OCI-LY1 (cell line): ENCODE measurements around the gene SHKBP1.

Experiments
- H2AFZ ChIP-seq: fragments of 200-600 bp; sonication (generic), shearing (Covaris generic); 2 replicates; pipeline ENCODE4 v1.6.0; 2014; ENCODE audit warnings: antibody characterized with exemption, mild to moderate bottlenecking, low read length
- H3F3A ChIP-seq: fragments of 200-600 bp; sonication (generic), shearing (Covaris generic); 2 replicates; pipeline ENCODE4 v1.6.0; 2014; ENCODE audit warnings: mild to moderate bottlenecking, antibody characterized with exemption, low read length, moderate library complexity; ENCODE audit not compliant: insufficient read depth
- H3K27ac ChIP-seq: fragments of 200-600 bp; sonication (generic); 2 replicates; pipeline ENCODE4 v1.5.1; 2014; ENCODE audit warnings: low read length, mixed run types, mild to moderate bottlenecking, low read depth; ENCODE audit not compliant: poor library complexity, severe bottlenecking
- H3K27me3 ChIP-seq: fragments of 200-600 bp; sonication (generic); 2 replicates; pipeline ENCODE4 v1.6.0; 2014; ENCODE audit warnings: antibody characterized with exemption, mild to moderate bottlenecking, low read length, moderate library complexity; ENCODE audit not compliant: insufficient read depth
- H3K36me3 ChIP-seq: fragments of 200-600 bp; sonication (generic); 2 replicates; pipeline ENCODE4 v1.6.1; 2014; ENCODE audit warnings: mild to moderate bottlenecking, antibody characterized with exemption, low read length, moderate library complexity, mixed read lengths; ENCODE audit not compliant: insufficient read depth
- H3K4me1 ChIP-seq: fragments of 200-600 bp; sonication (generic); 2 replicates; pipeline ENCODE4 v1.5.1; 2014; ENCODE audit warnings: mild to moderate bottlenecking, low read length, moderate library complexity; ENCODE audit not compliant: insufficient read depth, severe bottlenecking
- H3K4me2 ChIP-seq: fragments of 200-600 bp; sonication (generic), shearing (Covaris generic); 2 replicates; pipeline ENCODE4 v1.6.1; 2014; ENCODE audit warnings: low read length
- H3K4me3 ChIP-seq: fragments of 200-600 bp; sonication (generic); 2 replicates; pipeline ENCODE4 v1.5.1; 2014; ENCODE audit warnings: low read length, low read depth, mild to moderate bottlenecking, mixed read lengths; ENCODE audit not compliant: poor library complexity, severe bottlenecking
- H3K79me2 ChIP-seq: fragments of 200-600 bp; shearing (Covaris generic); 2 replicates; pipeline ENCODE4 v1.6.1; 2016; ENCODE audit warnings: mixed run types, low read length, mixed read lengths; ENCODE audit not compliant: insufficient read depth
- H3K9ac ChIP-seq: fragments of 200-600 bp; sonication (generic), shearing (Covaris generic); 2 replicates; pipeline ENCODE4 v1.6.1; 2014; ENCODE audit warnings: mild to moderate bottlenecking, low read length, mixed read lengths
- H3K9me2 ChIP-seq: fragments of 200-600 bp; sonication (generic), shearing (Covaris generic); 2 replicates; pipeline ENCODE4 v1.6.1; 2014; ENCODE audit warnings: low read depth, mild to moderate bottlenecking, low read length, mixed read lengths
- H3K9me3 ChIP-seq: fragments of 200-600 bp; shearing (Covaris generic); 2 replicates; pipeline ENCODE4 v1.6.1; 2014; ENCODE audit warnings: low read length, mixed read lengths
- H4K20me1 ChIP-seq: fragments of 200-600 bp; sonication (generic), shearing (Covaris generic); 2 replicates; pipeline ENCODE4 v1.6.0; 2016; ENCODE audit warnings: mild to moderate bottlenecking, low read length; ENCODE audit not compliant: insufficient read depth
- CTCF ChIP-seq: fragments of 200-600 bp; sonication (generic), shearing (Covaris generic); IDR thresholded peaks from 2 replicates; pipeline ENCODE4 v1.5.1; 2017; ENCODE audit warnings: mild to moderate bottlenecking, antibody characterized with exemption, low read length, moderate library complexity, mixed read lengths
- EZH2 ChIP-seq: fragments of 200-600 bp; sonication (generic), shearing (Covaris generic); IDR thresholded peaks from 2 replicates; pipeline ENCODE4 v1.8.0; 2017; ENCODE audit warnings: borderline replicate concordance, mixed run types, mild to moderate bottlenecking, antibody characterized with exemption, low read length, moderate library complexity, mixed read lengths

Gene SHKBP1

DNA sequence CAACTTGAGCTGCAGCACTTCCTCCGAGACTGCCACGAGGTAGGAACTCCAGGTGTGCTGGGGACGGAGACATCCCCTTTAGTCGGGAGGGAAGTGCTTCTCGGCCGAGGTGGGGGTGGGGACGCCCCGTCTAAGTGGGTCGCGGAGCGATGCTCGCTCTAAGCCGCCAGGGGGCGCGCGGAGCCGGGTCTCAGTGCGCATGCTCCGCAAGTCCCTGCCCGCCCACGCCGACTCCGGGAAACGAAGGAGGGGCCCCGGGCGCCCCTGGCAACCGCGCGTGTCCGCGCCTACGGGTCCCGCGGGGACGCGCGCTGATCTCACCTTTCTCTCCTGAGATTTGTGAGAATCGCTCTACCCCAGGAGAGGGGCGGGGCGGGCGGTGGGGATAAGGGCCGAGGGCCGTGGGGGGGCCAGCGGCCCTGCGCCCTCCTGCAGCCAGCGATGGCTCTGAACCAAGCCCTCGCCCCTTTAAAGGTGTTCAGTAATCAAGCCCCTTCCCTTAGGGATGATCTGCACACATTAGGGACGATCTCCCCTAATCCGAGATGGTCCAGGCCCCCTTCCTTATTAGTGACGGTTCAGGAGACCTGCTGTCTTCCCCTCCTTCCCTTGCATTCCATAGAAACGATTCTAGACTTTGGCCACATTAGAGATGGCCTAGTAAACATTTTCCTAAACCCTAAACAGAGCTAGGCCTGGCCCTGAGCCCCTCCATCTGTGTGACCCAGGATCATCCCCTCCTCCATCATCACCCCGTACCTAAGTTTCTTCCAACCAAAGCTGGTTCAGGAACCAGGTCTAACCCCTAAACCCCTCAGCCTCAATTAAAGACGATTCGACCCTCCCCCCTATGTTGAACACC, 47.3 kb upstream of the SHKBP1 start:
- TF ChIP-seq EZH2 (no peak), CTCF (peak; percentile 90)
- Histone ChIP-seq H3K36me3 (no peaks in the 10 kb centered on the region), H2AFZ (no peak overlapping the region), H4K20me1 (no peaks in the 10 kb centered on the region), H3K79me2 (no peaks in the 10 kb centered on the region), H3K9me3 (no peaks in the 10 kb centered on the region), H3K9ac (no peak overlapping the region), H3K27ac (no peak overlapping the region), H3K4me3 (peak overlapping the region; percentile 40), H3F3A (no peaks in the 10 kb centered on the region), H3K4me1 (peaks cover 10% of the 10 kb centered on the region), H3K27me3 (no peaks in the 10 kb centered on the region; the same call in 1 of the 2 replicates), H3K4me2 (peak overlapping the region; percentile 51), H3K9me2 (no peaks in the 10 kb centered on the region)

- Histone ChIP-seq H3K4me3 (peak overlapping the region; percentile 40), H3K4me2 (peak overlapping the region; percentile 51), H2AFZ (no peak overlapping the region), H3K9me3 (no peaks in the 10 kb centered on the region), H3K79me2 (no peaks in the 10 kb centered on the region), H3K36me3 (no peaks in the 10 kb centered on the region), H3K4me1 (peaks cover 10% of the 10 kb centered on the region), H4K20me1 (no peaks in the 10 kb centered on the region), H3K9me2 (no peaks in the 10 kb centered on the region), H3K27ac (no peak overlapping the region), H3F3A (no peaks in the 10 kb centered on the region), H3K27me3 (no peaks in the 10 kb centered on the region; the same call in 1 of the 2 replicates), H3K9ac (no peak overlapping the region)
- TF ChIP-seq CTCF (peak; percentile 45), EZH2 (no peak)
Observed at GRCh38 chr19:40530091-40530901, 46.4 kb upstream of the SHKBP1 start.

DNA sequence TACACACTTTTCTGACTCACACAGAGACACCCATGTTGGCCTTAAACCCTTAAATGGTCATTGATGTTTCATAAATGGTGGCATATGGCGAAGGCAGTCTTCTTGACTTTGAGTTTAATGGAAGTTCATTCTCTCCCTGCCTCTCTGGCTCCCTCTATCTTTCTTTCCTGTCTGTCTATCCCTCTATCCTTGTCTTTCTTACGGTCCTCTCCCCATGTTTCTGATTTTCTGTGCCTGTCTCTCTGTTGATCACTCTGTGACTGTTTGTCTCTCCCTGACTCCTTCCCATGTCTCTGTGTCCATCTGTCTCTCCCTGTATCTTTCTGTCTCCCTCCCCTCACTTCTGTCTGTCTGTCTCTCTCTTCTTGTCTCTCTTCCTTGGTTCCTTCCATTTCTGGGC, 43.2 kb upstream of the SHKBP1 start:
- H3K9me3 ChIP-seq = no peaks in the 10 kb centered on the region
- H3K4me2 ChIP-seq = no peak overlapping the region
- H3K27ac ChIP-seq = no peak overlapping the region

More for the DNA sequence above, 43.2 kb upstream of the SHKBP1 start:
- Histone ChIP-seq H3K9ac (no peak overlapping the region), H3F3A (no peaks in the 10 kb centered on the region), H3K27me3 (no peaks in the 10 kb centered on the region; the same call in 1 of the 2 replicates), H3K4me3 (no peak overlapping the region), H3K36me3 (no peaks in the 10 kb centered on the region), H3K9me2 (no peaks in the 10 kb centered on the region), H2AFZ (no peak overlapping the region), H3K79me2 (no peaks in the 10 kb centered on the region), H3K4me1 (peaks cover 10% of the 10 kb centered on the region), H4K20me1 (no peaks in the 10 kb centered on the region)
- no peak for TF ChIP-seq EZH2
- TF ChIP-seq CTCF = no peak
